Activated naive CD8-positive, alpha-beta T cell treated with anti-CD3 and anti-CD28 coated beads, Interleukin-2, amount 10 ng/mL, durations not matched to agents 7 days and 5 days (primary cell): ENCODE measurements around the gene HLCS. TPM values are rescaled to one million over a fixed set of nuclear protein-coding genes. Genes with fewer than 3 reads are reported as not detected.
A peak's percentile ranks its signal among the peaks of the same experiment; 100 is the strongest.

ENCODE experiments used
- ATAC-seq: fragments of 150-1000 bp; cut with Tn5 transposase; one replicate; pipeline ENCODE4 v1.10.0; 2021; ENCODE audit warnings: low read depth, moderate library complexity
- POLR2A ChIA-PET: fragments of 350-600 bp; sonication (Branson Sonifier 250); formaldehyde crosslinking; loops from one replicate; lab custom pipeline; 2021; ENCODE audit warnings: antibody characterized with exemption; lab: Charles Lee
- DNase-seq: peaks from one replicate; pipeline ENCODE4 v3.0.0; 2021
- H3K27ac Mint-ChIP-seq: one replicate; pipeline ENCODE4 v1.8.0; 2022; ENCODE audit warnings: mild to moderate bottlenecking, mixed read lengths
- H3K27me3 Mint-ChIP-seq: one replicate; pipeline ENCODE4 v1.8.0; 2022; ENCODE audit warnings: mild to moderate bottlenecking, moderate library complexity, mixed read lengths
- H3K36me3 Mint-ChIP-seq: one replicate; pipeline ENCODE4 v1.8.0; 2021; ENCODE audit warnings: mild to moderate bottlenecking, mixed read lengths
- H3K4me1 Mint-ChIP-seq: one replicate; pipeline ENCODE4 v1.8.0; 2021; ENCODE audit warnings: mixed read lengths
- H3K4me3 Mint-ChIP-seq: one replicate; pipeline ENCODE4 v1.8.0; 2022; ENCODE audit warnings: mild to moderate bottlenecking, moderate library complexity, mixed read lengths
- H3K9me3 Mint-ChIP-seq: one replicate; pipeline ENCODE4 v1.8.0; 2021; ENCODE audit warnings: mixed read lengths
- total RNA-seq, 2 experiments: library from RNA; stranded (reverse); gene quantifications; one replicate each; pipeline ENCODE4 v1.2.3, GENCODE V29; 2021

The HLCS gene
- total RNA-seq, 2 experiments from 2014 or later = 17.4 to 17.8 TPM

- no peak for DNase-seq
- no peak for ATAC-seq
- no peak overlapping the region for H3K4me3 Mint-ChIP-seq
- no peak overlapping the region for H3K27ac Mint-ChIP-seq
- no peaks in the 10 kb centered on the region for H3K4me1 Mint-ChIP-seq
- H3K27me3 Mint-ChIP-seq = no peaks in the 10 kb centered on the region
- peaks cover 21% of the 10 kb centered on the region for H3K36me3 Mint-ChIP-seq
- H3K9me3 Mint-ChIP-seq = peaks cover 6% of the 10 kb centered on the region
- POLR2A ChIA-PET = no interaction called here
These were observed 78.0 kb downstream of the HLCS start for GRCh38 chr21:36888466-36888865.

- Mint-ChIP-seq H3K9me3 (peaks cover 8% of the 10 kb centered on the region), H3K4me1 (no peaks in the 10 kb centered on the region), H3K4me3 (no peak overlapping the region), H3K36me3 (peaks cover 25% of the 10 kb centered on the region), H3K27ac (no peak overlapping the region), H3K27me3 (no peaks in the 10 kb centered on the region)
- POLR2A ChIA-PET = no interaction called here
- DNase-seq = no peak
- no peak for ATAC-seq
These were observed 78.5 kb downstream of the HLCS start for GRCh38 chr21:36887963-36888362.

- ATAC-seq (no peak), DNase-seq (no peak)
- Mint-ChIP-seq H3K27ac (no peak overlapping the region), H3K4me1 (no peaks in the 10 kb centered on the region), H3K4me3 (no peak overlapping the region), H3K9me3 (peaks cover 14% of the 10 kb centered on the region), H3K36me3 (peaks cover 26% of the 10 kb centered on the region), H3K27me3 (no peaks in the 10 kb centered on the region)
- POLR2A ChIA-PET = no interaction called here
These were observed 82.7 kb downstream of the HLCS start for GRCh38 chr21:36883532-36884486.

- peaks cover 31% of the 10 kb centered on the region for H3K36me3 Mint-ChIP-seq
- H3K9me3 Mint-ChIP-seq = peaks cover 14% of the 10 kb centered on the region
- POLR2A ChIA-PET = no interaction called here
- no peaks in the 10 kb centered on the region for H3K27me3 Mint-ChIP-seq
- H3K27ac Mint-ChIP-seq = no peak overlapping the region
- no peak for DNase-seq
- ATAC-seq = no peak
- no peak overlapping the region for H3K4me3 Mint-ChIP-seq
- H3K4me1 Mint-ChIP-seq = no peaks in the 10 kb centered on the region
These were observed 83.7 kb downstream of the HLCS start for GRCh38 chr21:36882776-36883175.

GRCh38 chr21:36881228-36881627, 85.2 kb downstream of the HLCS start:
- no peaks in the 10 kb centered on the region for H3K4me1 Mint-ChIP-seq
- H3K27me3 Mint-ChIP-seq = no peaks in the 10 kb centered on the region
- POLR2A ChIA-PET = no interaction called here
- DNase-seq = no peak
- no peak overlapping the region for H3K4me3 Mint-ChIP-seq
- H3K27ac Mint-ChIP-seq = no peak overlapping the region
- peaks cover 32% of the 10 kb centered on the region for H3K36me3 Mint-ChIP-seq
- peaks cover 14% of the 10 kb centered on the region for H3K9me3 Mint-ChIP-seq
- ATAC-seq = no peak

GRCh38 chr21:36879827-36880226, 86.6 kb downstream of the HLCS start:
- peaks cover 27% of the 10 kb centered on the region for H3K36me3 Mint-ChIP-seq
- POLR2A ChIA-PET = no interaction called here

GRCh38 chr21:36877741-36878140, 88.7 kb downstream of the HLCS start:
- H3K27ac Mint-ChIP-seq = no peak overlapping the region
- H3K9me3 Mint-ChIP-seq = peaks cover 4% of the 10 kb centered on the region
- POLR2A ChIA-PET = no interaction called here
- H3K36me3 Mint-ChIP-seq = peaks cover 11% of the 10 kb centered on the region
- no peaks in the 10 kb centered on the region for H3K4me1 Mint-ChIP-seq
- no peaks in the 10 kb centered on the region for H3K27me3 Mint-ChIP-seq
- no peak overlapping the region for H3K4me3 Mint-ChIP-seq
- ATAC-seq (no peak), DNase-seq (no peak)

More at GRCh38 chr21:36879827-36880226, 86.6 kb downstream of the HLCS start:
- H3K27ac Mint-ChIP-seq = no peak overlapping the region
- peaks cover 14% of the 10 kb centered on the region for H3K9me3 Mint-ChIP-seq
- DNase-seq = no peak
- no peak for ATAC-seq
- no peak overlapping the region for H3K4me3 Mint-ChIP-seq
- H3K27me3 Mint-ChIP-seq = no peaks in the 10 kb centered on the region
- H3K4me1 Mint-ChIP-seq = no peaks in the 10 kb centered on the region

- Mint-ChIP-seq H3K9me3 (no peaks in the 10 kb centered on the region), H3K27me3 (no peaks in the 10 kb centered on the region), H3K4me3 (no peak overlapping the region), H3K27ac (no peak overlapping the region), H3K4me1 (no peaks in the 10 kb centered on the region), H3K36me3 (peaks cover 8% of the 10 kb centered on the region)
- POLR2A ChIA-PET = no interaction called here
- ATAC-seq (no peak), DNase-seq (no peak)
These were observed 91.8 kb downstream of the HLCS start for GRCh38 chr21:36874665-36875064.

GRCh38 chr21:36873513-36873912, 93.0 kb downstream of the HLCS start:
- DNase-seq (no peak), ATAC-seq (no peak)
- H3K27ac Mint-ChIP-seq = no peak overlapping the region
- no peaks in the 10 kb centered on the region for H3K27me3 Mint-ChIP-seq
- no peak overlapping the region for H3K4me3 Mint-ChIP-seq
- POLR2A ChIA-PET = no interaction called here
- H3K4me1 Mint-ChIP-seq = no peaks in the 10 kb centered on the region
- H3K9me3 Mint-ChIP-seq = no peaks in the 10 kb centered on the region
- H3K36me3 Mint-ChIP-seq = peaks cover 8% of the 10 kb centered on the region

GRCh38 chr21:36867291-36867905, 99.1 kb downstream of the HLCS start:
- no peak for DNase-seq
- Mint-ChIP-seq H3K36me3 (peaks cover 4% of the 10 kb centered on the region), H3K9me3 (no peaks in the 10 kb centered on the region), H3K4me1 (peaks cover 10% of the 10 kb centered on the region), H3K27me3 (no peaks in the 10 kb centered on the region), H3K27ac (no peak overlapping the region), H3K4me3 (no peak overlapping the region)
- POLR2A ChIA-PET = no interaction called here
- no peak for ATAC-seq

- no peak overlapping the region for H3K4me3 Mint-ChIP-seq
- DNase-seq = no peak
- H3K27me3 Mint-ChIP-seq = no peaks in the 10 kb centered on the region
- H3K9me3 Mint-ChIP-seq = no peaks in the 10 kb centered on the region
- peaks cover 7% of the 10 kb centered on the region for H3K36me3 Mint-ChIP-seq
- no peak overlapping the region for H3K27ac Mint-ChIP-seq
- POLR2A ChIA-PET = no interaction called here
- peaks cover 10% of the 10 kb centered on the region for H3K4me1 Mint-ChIP-seq
- no peak for ATAC-seq
These were observed 100.0 kb downstream of the HLCS start for GRCh38 chr21:36866419-36866818.

GRCh38 chr21:36864974-36865373, 101.5 kb downstream of the HLCS start:
- POLR2A ChIA-PET = no interaction called here
- Mint-ChIP-seq H3K9me3 (no peaks in the 10 kb centered on the region), H3K36me3 (peaks cover 7% of the 10 kb centered on the region), H3K27ac (no peak overlapping the region), H3K4me1 (peaks cover 12% of the 10 kb centered on the region), H3K27me3 (no peaks in the 10 kb centered on the region), H3K4me3 (no peak overlapping the region)
- ATAC-seq (no peak), DNase-seq (no peak)

GRCh38 chr21:36863260-36863659, 103.2 kb downstream of the HLCS start:
- ATAC-seq = no peak
- no peaks in the 10 kb centered on the region for H3K27me3 Mint-ChIP-seq
- H3K36me3 Mint-ChIP-seq = peaks cover 7% of the 10 kb centered on the region
- H3K4me3 Mint-ChIP-seq = no peak overlapping the region
- no peak for DNase-seq
- H3K27ac Mint-ChIP-seq = peak overlapping the region; percentile 44
- no peaks in the 10 kb centered on the region for H3K9me3 Mint-ChIP-seq
- peaks cover 20% of the 10 kb centered on the region for H3K4me1 Mint-ChIP-seq
- POLR2A ChIA-PET = no interaction called here
